Gastroesophageal sphincter (tissue), 4 donors: Measurements from ENCODE around the gene KCNC2. TPM values are rescaled to one million over a fixed set of nuclear protein-coding genes. Genes with fewer than 3 reads are reported as not detected.

ENCODE experiments used
- ATAC-seq: fragments of 150-250 bp; one replicate; pipeline ENCODE4 v1.9.1; 2016; ENCODE audit warnings: mild to moderate bottlenecking, moderate library complexity
- H3K27ac ChIP-seq, 4 donors: fragments of 200-600 bp; sonication (generic) in 3 of 4; 1 replicate in 3 of 4; 2 replicates in 1 of 4; pipeline ENCODE4 v1.5.1; 2016 to 2019
- H3K27me3 ChIP-seq: fragments of 200-600 bp; sonication (generic); one replicate; pipeline ENCODE4 v1.5.1; 2019
- H3K36me3 ChIP-seq, 2 donors: fragments of 200-600 bp; sonication (generic); one replicate each; pipeline ENCODE4 v1.5.1; 2019; ENCODE audit warnings: control low read depth in 1 of 2
- H3K4me1 ChIP-seq, 3 donors: fragments of 200-600 bp; sonication (generic); 1 replicate in 2 of 3; 2 replicates in 1 of 3; pipeline ENCODE4 v1.5.1; 2016 to 2019; ENCODE audit warnings: control low read depth in 2 of 3
- H3K4me3 ChIP-seq, 2 donors: fragments of 200-600 bp; sonication (generic); one replicate each; pipeline ENCODE4 v1.5.1; 2019; ENCODE audit warnings: mild to moderate bottlenecking in 1 of 2, moderate library complexity in 1 of 2
- H3K9me3 ChIP-seq, 3 donors: fragments of 200-600 bp; sonication (generic); one replicate each; pipeline ENCODE4 v1.5.1; 2017 to 2019; ENCODE audit warnings: control low read depth in 2 of 3
- CTCF ChIP-seq, 4 experiments: fragments of 200-600 bp in 2 of 4; fragments of 450-650 bp in 2 of 4; sonication (generic) in 1 of 4; IDR thresholded peaks; one replicate each; pipeline ENCODE4 v1.5.1; 2017 to 2019; ENCODE audit warnings: antibody characterized with exemption in 4 of 4, mild to moderate bottlenecking in 2 of 4, moderate library complexity in 2 of 4
- EP300 ChIP-seq: sonication (generic); formaldehyde crosslinking; IDR thresholded peaks from one replicate; pipeline ENCODE4 v1.6.1; 2017; ENCODE audit warnings: antibody characterized with exemption, mild to moderate bottlenecking
- POLR2A ChIP-seq, 2 donors: fragments of 450-650 bp; IDR thresholded peaks; one replicate each; pipeline ENCODE4 v1.6.1; 2017; ENCODE audit warnings: antibody characterized with exemption in 2 of 2, mild to moderate bottlenecking in 2 of 2, moderate library complexity in 1 of 2
- POLR2AphosphoS5 ChIP-seq: sonication (generic); formaldehyde crosslinking; IDR thresholded peaks from one replicate; pipeline ENCODE4 v1.6.1; 2017; ENCODE audit warnings: antibody characterized with exemption
- WGBS, 2 donors: methylation state at CpG; one replicate each; pipeline ENCODE4 v1.1.5; 2018; ENCODE audit warnings: low coverage in 1 of 2; 5-methylcytosine and 5-hydroxymethylcytosine counted together
- total RNA-seq, 4 donors: library from RNA; depleted of rRNA; stranded (reverse); fragments of >200 nt; gene quantifications; one replicate each; pipeline ENCODE4 v1.1.0, GENCODE V29; 2016

KCNC2 gene
- total RNA-seq, 4 donors from 2014 or later: 0.12 TPM; not detected in 3

- Histone ChIP-seq H3K4me3 (no peak overlapping the region), H3K9me3 (peaks cover 0 to 17% (median 0%) of the 10 kb centered on the region in 3 donors), H3K27ac (no peak overlapping the region), H3K27me3 (no peaks in the 10 kb centered on the region), H3K4me1 (no peaks in the 10 kb centered on the region), H3K36me3 (no peaks in the 10 kb centered on the region)
- ATAC-seq: no peak
- 73 to 81% methylated on average over 1 of the region's 1 CpG for WGBS, 2 donors
- TF ChIP-seq POLR2AphosphoS5 (no peak), EP300 (no peak), POLR2A (IDR thresholded peaks at IDR 0.05) (no peak), CTCF (IDR thresholded peaks at IDR 0.05) (no peak)
Observed at GRCh38 chr12:75227132-75227531, 17.5 kb upstream of the KCNC2 start.

GRCh38 chr12:75212072-75212471, 2.4 kb upstream of the KCNC2 start:
- ATAC-seq: no peak

GRCh38 chr12:75208856-75209811, 505 bp downstream of the KCNC2 start:
- Histone ChIP-seq H3K36me3 (no peaks in the 10 kb centered on the region), H3K4me1 (peaks cover 0 to 8% (median 0%) of the 10 kb centered on the region in 3 donors), H3K27me3 (peaks cover 50% of the 10 kb centered on the region), H3K9me3 (peaks cover 0 to 7% (median 0%) of the 10 kb centered on the region in 3 donors), H3K27ac (no peak overlapping the region), H3K4me3 (no peak overlapping the region)
- ATAC-seq: no peak
- TF ChIP-seq POLR2AphosphoS5: no peak
- TF ChIP-seq POLR2A (IDR thresholded peaks at IDR 0.05): no peak
- no peak for TF ChIP-seq EP300
- no peak for TF ChIP-seq CTCF (IDR thresholded peaks at IDR 0.05)
- 1 to 3% methylated on average over 5 to 13 of the region's 50 CpGs for WGBS, 2 donors

More at GRCh38 chr12:75212072-75212471, 2.4 kb upstream of the KCNC2 start:
- H3K9me3 ChIP-seq: peaks cover 0 to 4% (median 0%) of the 10 kb centered on the region in 3 donors
- no peak overlapping the region for H3K4me3 ChIP-seq
- WGBS, 2 donors: 29 to 48% methylated on average over 1 to 3 of the region's 3 CpGs
- no peaks in the 10 kb centered on the region for H3K36me3 ChIP-seq
- no peak for TF ChIP-seq POLR2AphosphoS5
- no peak for TF ChIP-seq POLR2A (IDR thresholded peaks at IDR 0.05)
- TF ChIP-seq CTCF (IDR thresholded peaks at IDR 0.05): no peak
- TF ChIP-seq EP300: no peak
- H3K4me1 ChIP-seq: peaks cover 0 to 8% (median 0%) of the 10 kb centered on the region in 3 donors
- H3K27ac ChIP-seq: no peak overlapping the region
- H3K27me3 ChIP-seq: peaks cover 38% of the 10 kb centered on the region

- no peak for ATAC-seq
- Histone ChIP-seq H3K9me3 (peaks cover 0 to 7% (median 0%) of the 10 kb centered on the region in 3 donors), H3K27me3 (peaks cover 50% of the 10 kb centered on the region), H3K36me3 (no peaks in the 10 kb centered on the region), H3K27ac (no peak overlapping the region), H3K4me1 (peaks cover 0 to 8% (median 0%) of the 10 kb centered on the region in 3 donors), H3K4me3 (no peak overlapping the region)
- WGBS, 2 donors: 0% methylated on average over 1 of the region's 78 CpGs
- TF ChIP-seq EP300 (no peak), POLR2AphosphoS5 (no peak), POLR2A (IDR thresholded peaks at IDR 0.05) (no peak), CTCF (IDR thresholded peaks at IDR 0.05) (no peak)
Observed at GRCh38 chr12:75207338-75208083, 2.1 kb downstream of the KCNC2 start.
